T47D (cell line): ENCODE results near the gene OR10AD1.
"Not testable (repeated sequence)": the region's sequence is repeated elsewhere in the genome, so short reads cannot be mapped to it uniquely, and the experiment has no call there.

Source experiments
- DNase-seq, 2 experiments: peaks; one replicate each; pipeline versions ENCODE4 v3.0.0 to v3.0.0-alpha.2; 2011 to 2012; ENCODE audit warnings: low read depth in 1 of 2, low spot score in 1 of 2
- JUND ChIP-seq: IDR thresholded peaks from 2 replicates; pipeline ENCODE4 v1.6.1; 2012; ENCODE audit warnings: low read depth
- in situ Hi-C: cut with HindIII; loops from 2 replicates; pipeline ENCODE4 v1.10.0; 2016; ENCODE audit warnings: low sequenced_read_pairs, low pct_unique_long_range_greater_than_20kb

Gene OR10AD1

DNA sequence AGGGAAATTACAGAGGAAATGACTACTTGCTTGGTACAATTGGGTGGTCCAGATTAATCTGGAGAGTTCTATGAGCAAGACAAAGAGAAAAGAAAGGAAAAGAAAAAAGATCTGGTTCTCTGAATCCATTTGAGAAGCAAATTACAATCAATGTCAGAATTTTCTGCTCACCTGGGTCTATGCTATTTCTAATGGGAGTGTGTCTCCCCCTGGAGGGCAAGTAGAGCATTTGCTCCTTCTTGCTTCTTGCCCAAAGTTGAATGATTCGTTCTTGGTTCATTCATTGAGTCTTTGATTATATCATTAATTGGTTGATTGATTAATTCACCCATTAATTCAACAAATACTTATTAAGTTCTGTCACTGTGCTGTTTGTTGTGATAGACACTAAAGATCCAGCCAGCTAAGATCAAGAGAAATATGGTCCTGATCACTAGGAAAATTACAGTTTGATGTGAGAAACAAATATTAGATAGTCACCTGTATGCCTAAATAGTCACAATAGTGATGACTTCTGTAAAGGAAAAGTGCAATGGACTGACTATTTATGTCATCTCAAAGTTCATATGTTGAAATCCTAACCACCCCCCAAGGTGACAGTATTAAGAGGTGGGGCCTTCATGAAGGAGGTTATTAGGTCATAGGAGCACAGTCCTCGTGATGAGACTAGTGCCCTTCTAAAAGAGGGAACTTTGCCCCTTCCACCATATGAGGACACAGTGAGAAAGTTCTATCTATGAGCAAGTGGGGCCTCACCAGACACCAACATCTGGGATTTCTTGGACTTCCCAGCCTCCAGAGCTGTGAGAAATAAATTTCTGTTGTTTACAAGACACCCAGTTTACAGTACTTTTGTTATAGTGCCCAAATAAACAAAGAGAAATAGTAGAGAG is 37.8 kb downstream of the OR10AD1 start:
- TF ChIP-seq JUND, result no peak
- in situ Hi-C loops, result no loop called here
- DNase-seq, result peak; percentile 71 to 81

DNA sequence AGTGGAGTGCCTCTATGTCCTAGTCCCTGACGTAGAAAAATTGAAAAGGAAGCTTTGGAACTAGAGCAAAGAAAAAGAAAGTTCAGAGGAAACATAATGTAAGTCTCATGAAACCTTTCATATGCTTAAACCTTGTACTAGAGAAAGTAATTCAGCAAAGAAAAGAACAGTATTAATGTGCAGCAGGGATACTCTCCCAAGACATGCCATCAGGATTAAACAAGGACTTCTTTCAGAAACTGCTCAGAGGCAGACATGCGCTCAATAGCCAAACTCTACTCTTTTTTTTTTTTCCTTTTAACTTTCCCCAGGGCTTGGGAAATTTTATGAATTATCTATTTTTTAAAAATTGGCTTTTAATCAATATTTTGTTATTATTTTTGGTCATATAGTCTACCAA is 38.6 kb downstream of the OR10AD1 start:
- in situ Hi-C loops, result no loop called here
- TF ChIP-seq JUND, result no peak
- no peak for DNase-seq

DNA sequence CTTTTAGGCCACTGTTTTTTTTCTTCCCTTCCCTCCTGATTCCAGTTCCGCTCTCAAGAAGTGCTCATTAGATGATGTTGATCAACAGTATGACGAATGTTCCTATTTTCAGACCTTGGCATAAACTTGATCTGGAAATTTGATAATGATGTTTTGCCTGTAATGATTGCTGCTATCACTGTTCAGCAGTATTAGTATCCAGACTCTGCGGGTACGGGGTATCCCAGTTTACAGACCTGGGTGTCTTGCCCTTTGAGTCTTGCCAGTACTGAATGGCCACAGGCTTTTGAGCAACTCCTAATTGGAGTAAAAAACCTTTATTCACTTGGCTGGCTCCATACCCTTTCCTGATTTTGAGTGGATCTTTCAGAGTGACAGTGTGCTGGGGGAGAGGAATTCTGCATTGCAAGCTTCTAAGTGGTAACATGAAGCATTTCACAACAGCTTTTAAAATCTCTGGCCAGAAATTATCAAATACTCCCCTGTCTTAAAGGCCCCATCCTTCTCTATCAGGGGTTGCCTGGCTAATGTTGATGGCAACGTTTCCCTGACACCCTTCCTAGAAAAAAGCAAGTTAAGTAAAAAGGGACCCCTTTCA is 39.8 kb downstream of the OR10AD1 start:
- in situ Hi-C loops, result no loop called here
- TF ChIP-seq JUND, result no peak
- no peak for DNase-seq

DNA sequence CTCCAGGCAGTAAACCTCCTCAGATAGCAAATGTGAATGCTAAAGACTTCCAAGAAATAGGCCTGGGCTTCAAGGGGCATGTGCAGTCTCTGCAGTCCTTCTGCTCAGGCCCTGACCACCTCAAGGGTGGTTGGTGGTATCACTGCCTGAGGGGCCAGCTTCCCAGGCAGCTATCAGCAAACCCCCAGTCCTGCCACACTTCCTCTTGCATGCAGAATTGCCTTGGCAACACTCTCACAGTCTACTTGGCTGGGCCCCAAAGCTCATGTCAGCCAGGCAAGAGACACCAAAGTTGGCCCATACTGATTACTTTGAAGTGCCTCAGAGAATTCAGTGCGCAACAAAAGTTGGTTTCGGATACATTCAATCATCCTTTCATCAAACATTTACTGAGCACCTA is 42.3 kb downstream of the OR10AD1 start:
- no peak for TF ChIP-seq JUND
- in situ Hi-C loops, result no loop called here
- no peak for DNase-seq

DNA sequence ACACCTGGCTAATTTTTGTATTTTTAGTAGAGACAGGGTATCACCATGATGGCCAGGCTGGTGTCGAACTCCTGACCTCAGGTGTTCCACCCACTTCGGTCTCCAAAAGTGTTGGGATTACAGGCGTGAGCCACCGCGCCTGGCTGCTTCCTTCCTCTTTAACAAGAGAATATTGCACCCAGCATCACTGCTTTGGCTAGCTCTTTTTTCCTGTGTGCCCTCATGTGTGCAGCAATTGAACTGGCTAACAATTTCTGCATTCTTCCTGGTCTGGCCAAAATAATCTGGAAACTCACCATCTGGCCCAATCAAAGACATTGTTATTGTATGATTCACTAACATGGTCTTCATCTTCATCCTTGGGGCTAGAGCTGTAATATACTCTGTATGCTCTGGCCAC is 43.0 kb downstream of the OR10AD1 start:
- in situ Hi-C loops, result no loop called here
- no peak for DNase-seq
- no peak for TF ChIP-seq JUND

DNA sequence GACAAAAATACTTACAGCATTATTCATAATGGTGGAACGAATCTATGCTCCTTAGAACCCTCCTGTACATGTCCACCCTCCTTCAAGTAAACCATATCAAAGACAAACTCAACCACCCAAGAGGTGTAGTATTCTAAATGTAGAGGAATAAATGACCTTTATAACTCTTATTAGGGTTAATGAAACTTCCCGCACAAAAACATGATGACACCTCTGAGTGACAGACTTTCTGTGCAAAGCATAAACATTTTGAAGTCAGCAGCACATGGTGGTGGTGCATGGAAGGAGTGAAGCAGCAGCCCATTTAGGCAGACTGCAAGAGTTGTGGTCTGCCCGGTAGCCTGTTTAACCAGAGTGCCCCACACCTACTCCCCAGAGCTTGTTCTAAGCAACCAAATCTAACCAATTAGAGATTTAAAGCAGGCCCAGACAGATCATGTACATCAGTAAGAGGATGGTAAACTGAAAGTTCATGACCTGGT is 45.2 kb downstream of the OR10AD1 start:
- no peak for DNase-seq
- in situ Hi-C loops, result no loop called here
- no peak for TF ChIP-seq JUND

DNA sequence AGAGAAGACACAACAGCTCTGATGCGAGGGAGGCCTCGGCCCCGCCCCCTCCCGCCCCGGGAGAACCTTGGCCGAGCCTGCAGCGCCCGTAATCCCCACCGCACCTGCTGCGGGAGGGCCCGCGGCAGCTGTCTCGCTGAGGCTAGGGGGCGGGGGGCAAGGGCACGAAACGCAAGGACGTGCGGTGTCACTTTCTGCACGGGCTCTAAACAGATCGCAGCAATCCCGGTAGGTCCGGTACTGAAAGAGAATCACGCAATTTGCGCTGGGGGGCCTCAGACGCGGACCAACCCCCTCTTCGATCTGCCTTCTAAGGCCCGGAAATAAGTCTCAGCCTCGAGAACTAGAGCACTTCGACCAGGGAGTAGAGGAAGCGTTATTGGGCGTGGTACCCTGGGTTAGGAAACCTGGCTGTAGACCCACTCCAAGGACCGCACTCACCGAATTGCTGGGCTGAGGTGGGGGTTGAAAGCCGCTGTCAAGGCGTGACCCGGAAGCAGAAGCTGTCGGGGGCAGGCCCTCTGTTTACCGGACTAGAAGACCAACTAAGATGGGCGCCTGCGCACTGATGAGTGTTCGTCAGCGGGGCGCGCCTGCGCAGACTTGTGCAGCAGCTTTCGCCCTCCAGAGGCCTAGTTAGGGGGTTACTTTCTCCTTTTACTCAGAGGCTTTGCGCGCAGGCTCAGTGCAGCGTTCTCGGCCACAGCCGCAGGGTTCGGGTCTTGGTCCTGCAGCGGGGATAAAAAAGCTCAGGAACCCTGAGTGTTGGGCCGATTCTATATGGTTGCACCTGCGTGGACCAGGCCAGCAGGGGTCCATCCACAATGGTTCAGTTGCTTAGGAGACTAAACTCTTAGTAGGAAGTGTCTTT is 45.8 kb downstream of the OR10AD1 start, which contains the start of gene ASB8:
Gene ASB8, minus strand, starts transcription at position 498 of the 871 bp plus-strand sequence. CDS start 4,019 bp downstream, outside the sequence.
- TF ChIP-seq JUND, result no peak
- peak; percentile 82 to 99 for DNase-seq
- in situ Hi-C loops, result no loop called here

DNA sequence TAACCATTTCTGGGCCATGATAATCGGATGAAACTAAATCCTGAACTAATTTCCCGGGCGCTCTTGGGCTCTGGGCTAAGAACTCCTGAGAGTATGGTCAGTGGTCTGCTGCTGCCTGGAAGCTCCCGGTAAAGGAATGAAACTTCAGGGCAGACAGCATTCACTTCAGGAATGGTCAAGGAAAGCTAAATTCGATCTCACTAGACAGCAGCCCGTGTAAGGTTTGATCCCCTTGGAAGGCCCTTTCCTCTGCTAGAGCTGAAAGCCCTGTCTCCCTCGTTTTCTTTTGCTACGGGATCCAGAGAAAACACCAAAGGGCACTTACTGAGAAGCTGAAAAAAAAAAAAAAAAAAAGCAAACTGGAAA is 46.5 kb downstream of the OR10AD1 start:
- no peak for TF ChIP-seq JUND
- in situ Hi-C loops, result no loop called here

DNA sequence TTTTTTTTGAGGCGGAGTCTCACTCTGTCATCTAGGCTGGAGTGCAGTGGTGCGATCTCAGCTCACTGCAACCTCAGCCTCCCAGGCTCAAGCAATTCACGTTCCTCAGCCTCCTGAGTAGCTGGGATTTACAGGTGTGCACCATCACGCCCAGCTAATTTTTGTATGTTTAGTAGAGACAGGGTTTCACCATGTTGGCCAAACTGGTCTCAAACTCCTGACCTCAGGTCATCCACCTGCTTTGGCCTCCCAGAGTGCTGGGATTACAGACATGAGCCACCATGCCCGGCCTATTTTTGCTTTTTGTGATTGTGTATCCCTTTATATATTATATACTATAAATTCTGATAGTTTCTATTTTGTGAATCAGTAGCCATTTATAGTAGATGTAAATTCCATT is 47.3 kb downstream of the OR10AD1 start:
- DNase-seq, in situ Hi-C loops: not testable (repeated sequence)

More for the DNA sequence above, 46.5 kb downstream of the OR10AD1 start:
- peak in 1 of 2 experiments; percentile 12 for DNase-seq
